HEK293T (cell line): Measurements from ENCODE around the gene ERBB2.

Experiments used
- CTCF ChIA-PET: fragments of 350-600 bp; formaldehyde crosslinking; extraction: SDS; loops from one replicate; lab custom pipeline; 2021; ENCODE audit warnings: antibody characterized with exemption, inconsistent platforms; lab: Yijun Ruan, JAX
- POLR2A ChIA-PET: fragments of 350-600 bp; formaldehyde crosslinking; extraction: SDS; loops from one replicate; lab custom pipeline; 2020; ENCODE audit warnings: antibody characterized with exemption, inconsistent platforms; lab: Yijun Ruan, JAX
- DNase-seq: peaks from one replicate; pipeline ENCODE4 v3.0.0; 2012; ENCODE audit warnings: mixed read lengths; ENCODE audit errors: extremely low spot score
- ARNT ChIP-seq: fragments of 450-650 bp; IDR thresholded peaks from 2 replicates; pipeline ENCODE4 v1.6.1; 2017; ENCODE audit warnings: mild to moderate bottlenecking
- BHLHE40 ChIP-seq: fragments of 450-650 bp; IDR thresholded peaks from 2 replicates; pipeline ENCODE4 v1.6.1; 2016; ENCODE audit warnings: mild to moderate bottlenecking, moderate library complexity, borderline replicate concordance
- CTBP1 ChIP-seq: fragments of 450-650 bp; IDR thresholded peaks from 2 replicates; pipeline ENCODE4 v1.6.1; 2016; ENCODE audit warnings: borderline replicate concordance
- ELF4 ChIP-seq: fragments of 450-650 bp; IDR thresholded peaks from 2 replicates; pipeline ENCODE4 v1.6.1; 2017; ENCODE audit warnings: antibody characterized with exemption
- FOXA1 ChIP-seq: fragments of 450-650 bp; IDR thresholded peaks from 2 replicates; pipeline ENCODE4 v1.6.1; 2016; ENCODE audit warnings: mild to moderate bottlenecking
- FOXK2 ChIP-seq: fragments of 450-650 bp; IDR thresholded peaks from 2 replicates; pipeline ENCODE4 v1.6.1; 2016; ENCODE audit warnings: mild to moderate bottlenecking
- FOXM1 ChIP-seq: fragments of 450-650 bp; IDR thresholded peaks from 2 replicates; pipeline ENCODE4 v1.6.1; 2017; ENCODE audit warnings: mild to moderate bottlenecking, borderline replicate concordance
- HDGF ChIP-seq: fragments of 450-650 bp; IDR thresholded peaks from 2 replicates; pipeline ENCODE4 v1.6.1; 2017; ENCODE audit warnings: antibody characterized with exemption, borderline replicate concordance
- L3MBTL2 ChIP-seq: fragments of 450-650 bp; conservative IDR thresholded peaks from 2 replicates; pipeline ENCODE4 v1.6.1; 2016; ENCODE audit warnings: mild to moderate bottlenecking
- LEF1 ChIP-seq: fragments of 450-650 bp; IDR thresholded peaks from 2 replicates; pipeline ENCODE4 v1.6.1; 2017; ENCODE audit warnings: mild to moderate bottlenecking, borderline replicate concordance
- NFRKB ChIP-seq: fragments of 450-650 bp; IDR thresholded peaks from 2 replicates; pipeline ENCODE4 v1.6.1; 2016; ENCODE audit warnings: mild to moderate bottlenecking, moderate library complexity
- PKNOX1 ChIP-seq: fragments of 450-650 bp; IDR thresholded peaks from 2 replicates; pipeline ENCODE4 v1.6.1; 2016
- SP1 ChIP-seq: fragments of 450-650 bp; IDR thresholded peaks from 2 replicates; pipeline ENCODE4 v1.6.1; 2017
- SUZ12 ChIP-seq: fragments of 450-650 bp; IDR thresholded peaks from 2 replicates; pipeline ENCODE4 v1.6.1; 2016; ENCODE audit warnings: mild to moderate bottlenecking
- TARDBP ChIP-seq: fragments of 450-650 bp; IDR thresholded peaks from 2 replicates; pipeline ENCODE4 v1.6.1; 2016
- ZNF384 ChIP-seq: fragments of 450-650 bp; IDR thresholded peaks from 2 replicates; pipeline ENCODE4 v1.6.1; 2016

The ERBB2 gene

DNA sequence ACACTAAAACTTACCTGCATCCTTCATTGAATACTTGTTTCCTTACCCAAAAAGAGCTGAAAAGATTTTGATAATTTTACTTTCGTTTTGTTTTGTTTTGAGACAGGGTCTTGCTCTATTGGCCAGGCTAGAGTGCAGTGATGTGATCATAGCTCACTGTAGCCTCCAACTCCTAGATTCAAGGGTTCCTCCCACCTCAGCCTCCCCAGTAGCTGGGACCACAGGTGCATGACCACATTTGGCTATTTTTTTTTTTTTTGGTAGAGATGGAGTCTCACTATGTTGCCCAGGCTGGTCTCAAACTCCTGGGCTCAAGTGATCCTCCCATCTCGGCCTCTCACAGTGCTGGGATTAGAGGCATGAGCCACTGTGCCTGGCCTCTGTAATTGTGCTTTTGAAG is 44.8 kb upstream of the ERBB2 start:
- TF ChIP-seq SUZ12 (no peak), LEF1 (no peak)
- ChIA-PET CTCF (interaction anchor here (0.7 to 5.3 kb wide), 13 partner anchors 9 to 35 kb away, joined by 3 to 40 read pairs (median 6); no protein-coding TSS in a partner anchor), POLR2A (interaction anchor here (0.7 to 1.4 kb wide), 4 partner anchors 8 to 36 kb away, joined by 3 to 5 read pairs (median 3); partner anchors contain the start of genes PGAP3 and PNMT)
- no peak for DNase-seq

DNA sequence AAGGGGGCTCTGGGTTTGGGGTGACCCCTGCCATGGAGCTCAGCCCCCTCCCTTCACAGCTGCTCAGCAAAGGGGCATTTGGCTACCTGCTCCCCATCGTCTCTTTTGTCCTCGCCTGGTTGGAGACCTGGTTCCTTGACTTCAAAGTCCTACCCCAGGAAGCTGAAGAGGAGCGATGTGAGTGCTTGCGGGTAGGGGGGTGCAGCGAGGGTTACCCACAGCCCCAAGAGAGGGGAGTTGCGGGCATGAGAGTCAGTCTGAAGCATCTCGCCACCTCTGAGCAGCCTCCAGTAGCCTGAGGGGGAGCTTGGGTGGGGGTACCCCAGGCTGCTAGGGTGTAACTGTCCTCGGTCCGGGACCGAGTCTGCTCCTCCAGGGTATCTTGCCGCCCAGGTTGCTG is 41.5 kb upstream of the ERBB2 start:
- DNase-seq, result no peak
- TF ChIP-seq FOXM1 (no peak), ELF4 (no peak), CTBP1 (no peak), SUZ12 (no peak), FOXA1 (no peak), ZNF384 (no peak), PKNOX1 (no peak), FOXK2 (no peak), NFRKB (no peak)
- ChIA-PET POLR2A (no interaction called here), CTCF (no interaction called here)

GRCh38 chr17:39658760-39659159 is 41.1 kb upstream of the ERBB2 start:
- ChIA-PET CTCF (no interaction called here), POLR2A (no interaction called here)
- DNase-seq, result no peak
- TF ChIP-seq BHLHE40, result no peak
- TF ChIP-seq L3MBTL2, result no peak
- TF ChIP-seq ZNF384, result no peak
- TF ChIP-seq FOXA1, result no peak
- TF ChIP-seq ARNT, result no peak
- no peak for TF ChIP-seq SUZ12
- TF ChIP-seq FOXK2, result no peak
- TF ChIP-seq TARDBP, result no peak
- TF ChIP-seq SP1, result no peak
- no peak for TF ChIP-seq LEF1
- TF ChIP-seq CTBP1, result no peak
- TF ChIP-seq FOXM1, result no peak

GRCh38 chr17:39659279-39660010 is 40.4 kb upstream of the ERBB2 start:
- CTCF ChIA-PET, result no interaction called here
- POLR2A ChIA-PET, result no interaction called here
- no peak for DNase-seq
- no peak for TF ChIP-seq L3MBTL2
- no peak for TF ChIP-seq LEF1
- TF ChIP-seq FOXK2, result no peak
- no peak for TF ChIP-seq ELF4
- no peak for TF ChIP-seq FOXA1
- TF ChIP-seq SUZ12, result no peak
- TF ChIP-seq FOXM1, result no peak
- TF ChIP-seq HDGF, result no peak
- no peak for TF ChIP-seq SP1
- no peak for TF ChIP-seq TARDBP
- TF ChIP-seq PKNOX1, result no peak
- no peak for TF ChIP-seq ZNF384

GRCh38 chr17:39660011-39660360 is 39.9 kb upstream of the ERBB2 start:
- TF ChIP-seq HDGF, result no peak
- TF ChIP-seq CTBP1, result no peak
- TF ChIP-seq SP1, result no peak
- no peak for TF ChIP-seq L3MBTL2
- no peak for TF ChIP-seq ELF4
- POLR2A ChIA-PET, result no interaction called here
- no peak for DNase-seq
- CTCF ChIA-PET, result interaction anchor here (0.7 kb wide), 1 partner anchor 28 kb away, joined by 3 read pairs; no protein-coding TSS in a partner anchor

DNA sequence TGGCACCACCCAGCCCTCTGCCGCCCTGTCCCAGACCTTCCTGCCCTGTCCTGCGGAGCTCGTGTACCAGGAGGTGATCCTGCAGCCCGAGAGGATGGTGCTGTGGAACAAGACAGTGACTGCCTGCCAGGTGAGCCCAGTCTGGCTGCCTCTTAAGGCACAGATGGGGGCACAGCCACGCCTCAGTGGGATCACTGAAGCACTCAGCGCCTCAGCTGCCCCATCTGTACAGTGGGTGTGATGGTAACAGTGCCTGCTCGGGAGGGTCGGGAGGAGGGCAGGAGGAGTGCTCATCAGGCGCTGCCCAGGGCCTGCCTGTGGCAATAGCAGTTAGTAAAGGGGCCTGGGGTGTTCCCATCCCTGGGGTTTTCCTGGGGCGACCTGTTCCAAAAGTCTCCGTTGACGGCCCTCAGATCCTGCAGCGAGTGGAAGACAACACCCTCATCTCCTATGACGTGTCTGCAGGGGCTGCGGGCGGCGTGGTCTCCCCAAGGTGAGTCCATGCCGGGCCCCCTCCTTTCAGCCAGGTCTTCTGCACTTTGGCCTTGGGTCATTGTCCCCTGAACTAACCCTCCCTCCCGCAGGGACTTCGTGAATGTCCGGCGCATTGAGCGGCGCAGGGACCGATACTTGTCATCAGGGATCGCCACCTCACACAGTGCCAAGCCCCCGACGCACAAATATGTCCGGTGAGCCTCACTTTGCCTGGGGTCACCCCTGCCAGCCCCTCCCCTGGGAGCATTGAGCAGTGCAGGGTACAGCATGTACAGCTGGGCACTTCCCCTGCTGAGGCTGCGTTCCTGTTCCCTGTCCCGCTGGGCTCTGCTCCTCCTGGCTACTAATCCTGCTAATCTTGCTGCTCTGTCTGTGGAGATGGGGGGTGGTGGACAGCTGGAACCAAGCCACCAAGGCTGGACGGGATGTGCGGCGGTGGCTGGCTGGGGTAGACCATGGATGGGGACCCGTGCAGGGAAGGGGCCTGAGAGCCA is 39.2 kb upstream of the ERBB2 start:
- ChIA-PET POLR2A (no interaction called here), CTCF (interaction anchor here (0.7 kb wide), 1 partner anchor 29 kb away, joined by 3 read pairs; no protein-coding TSS in a partner anchor)
- DNase-seq, result no peak
- no peak for TF ChIP-seq CTBP1
- no peak for TF ChIP-seq PKNOX1
- no peak for TF ChIP-seq L3MBTL2
- no peak for TF ChIP-seq TARDBP
- TF ChIP-seq ELF4, result no peak
- no peak for TF ChIP-seq BHLHE40
